GM12872 (cell line): ENCODE measurements around the gene AGFG2.

Source experiments
- TF ChIP-seq, protein P1 (sequence below): IDR thresholded peaks from 3 replicates; pipeline ENCODE4 v1.5.1; 2011; ENCODE audit warnings: low read depth, mild to moderate bottlenecking, low read length, moderate library complexity; ENCODE audit not compliant: insufficient read depth

The AGFG2 gene

DNA sequence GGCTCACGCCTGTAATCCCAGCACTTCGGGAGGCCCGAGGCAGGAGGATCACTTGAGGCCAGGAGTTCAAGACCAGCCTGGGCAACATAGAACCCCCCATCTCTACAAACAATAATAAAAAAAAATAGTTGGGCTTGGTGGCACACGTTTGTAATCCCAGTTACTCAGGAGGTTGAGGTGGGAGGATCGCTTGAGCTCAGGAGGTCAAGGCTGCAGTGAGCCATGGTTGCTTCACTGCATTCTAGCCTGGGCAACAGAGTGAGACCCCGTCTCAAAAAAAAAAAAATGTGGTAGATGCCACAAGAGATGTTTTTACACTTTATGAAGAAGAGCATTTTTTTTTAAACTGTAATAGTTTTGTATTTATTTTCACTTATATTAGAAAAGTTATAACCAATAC is 42.5 kb upstream of the AGFG2 start:
- TF ChIP-seq, protein P1, sequence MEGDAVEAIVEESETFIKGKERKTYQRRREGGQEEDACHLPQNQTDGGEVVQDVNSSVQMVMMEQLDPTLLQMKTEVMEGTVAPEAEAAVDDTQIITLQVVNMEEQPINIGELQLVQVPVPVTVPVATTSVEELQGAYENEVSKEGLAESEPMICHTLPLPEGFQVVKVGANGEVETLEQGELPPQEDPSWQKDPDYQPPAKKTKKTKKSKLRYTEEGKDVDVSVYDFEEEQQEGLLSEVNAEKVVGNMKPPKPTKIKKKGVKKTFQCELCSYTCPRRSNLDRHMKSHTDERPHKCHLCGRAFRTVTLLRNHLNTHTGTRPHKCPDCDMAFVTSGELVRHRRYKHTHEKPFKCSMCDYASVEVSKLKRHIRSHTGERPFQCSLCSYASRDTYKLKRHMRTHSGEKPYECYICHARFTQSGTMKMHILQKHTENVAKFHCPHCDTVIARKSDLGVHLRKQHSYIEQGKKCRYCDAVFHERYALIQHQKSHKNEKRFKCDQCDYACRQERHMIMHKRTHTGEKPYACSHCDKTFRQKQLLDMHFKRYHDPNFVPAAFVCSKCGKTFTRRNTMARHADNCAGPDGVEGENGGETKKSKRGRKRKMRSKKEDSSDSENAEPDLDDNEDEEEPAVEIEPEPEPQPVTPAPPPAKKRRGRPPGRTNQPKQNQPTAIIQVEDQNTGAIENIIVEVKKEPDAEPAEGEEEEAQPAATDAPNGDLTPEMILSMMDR = no peak

DNA sequence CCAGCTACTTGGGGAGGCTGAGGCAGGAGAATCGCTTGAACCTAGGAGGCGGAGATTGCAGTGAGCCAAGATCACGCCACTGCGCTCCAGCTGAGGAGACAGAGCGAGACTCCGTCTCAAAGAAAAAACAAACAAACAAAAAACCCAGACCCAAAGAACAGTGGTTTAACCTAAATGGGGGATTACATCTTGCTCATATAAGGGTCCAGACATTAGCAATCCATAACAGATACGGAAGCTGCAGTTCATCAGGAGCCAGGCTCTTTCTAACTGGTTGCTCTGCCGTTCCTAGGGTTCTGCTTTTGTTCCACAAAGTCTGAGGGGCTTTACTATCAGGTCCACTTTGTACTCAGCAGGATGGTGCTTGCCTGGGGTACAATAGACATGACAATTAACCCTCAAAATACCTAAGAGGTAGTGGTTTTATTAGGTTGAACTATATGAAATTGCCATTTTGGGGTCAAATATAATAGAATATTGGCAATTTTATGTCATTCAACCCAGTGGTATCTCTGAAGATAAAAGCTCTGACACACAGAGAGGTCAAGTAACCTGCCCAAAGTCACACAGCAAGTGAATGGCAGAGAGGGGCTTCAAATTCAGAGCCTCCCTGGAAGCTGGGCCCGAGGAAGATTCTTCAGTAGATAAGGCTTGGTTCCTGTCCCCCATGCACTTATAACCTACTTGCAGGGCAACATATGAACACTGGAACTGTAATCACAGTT is 34.0 kb upstream of the AGFG2 start:
- TF ChIP-seq, protein P1 = no peak

DNA sequence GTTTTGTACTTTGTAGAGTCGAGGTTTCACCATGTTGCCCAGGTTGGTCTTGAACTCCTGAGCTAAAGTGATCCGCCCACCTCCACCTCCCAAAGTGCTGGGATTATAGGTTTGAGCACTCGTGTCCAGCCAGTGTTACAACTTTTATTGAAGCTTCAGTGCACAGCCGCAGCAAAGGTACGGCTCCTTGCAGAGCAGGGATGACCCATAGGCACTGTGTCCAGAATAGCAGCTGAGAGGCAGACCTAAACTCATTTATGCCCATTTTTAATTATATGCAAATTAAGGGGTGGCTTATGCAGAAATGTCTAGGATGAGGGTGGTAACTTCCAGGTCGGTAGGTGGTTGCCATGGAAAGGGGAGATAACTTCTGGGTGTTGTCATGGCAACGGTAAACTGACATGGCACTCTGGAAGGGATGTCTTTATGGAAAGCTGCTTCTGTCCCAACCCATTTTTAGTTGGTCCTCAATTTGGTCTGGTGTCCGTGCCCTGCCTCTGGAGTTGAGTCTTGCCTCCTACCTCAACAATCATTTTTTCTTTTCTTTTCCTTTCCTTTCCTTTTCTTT is 32.6 kb upstream of the AGFG2 start:
- TF ChIP-seq, protein P1 = no peak

DNA sequence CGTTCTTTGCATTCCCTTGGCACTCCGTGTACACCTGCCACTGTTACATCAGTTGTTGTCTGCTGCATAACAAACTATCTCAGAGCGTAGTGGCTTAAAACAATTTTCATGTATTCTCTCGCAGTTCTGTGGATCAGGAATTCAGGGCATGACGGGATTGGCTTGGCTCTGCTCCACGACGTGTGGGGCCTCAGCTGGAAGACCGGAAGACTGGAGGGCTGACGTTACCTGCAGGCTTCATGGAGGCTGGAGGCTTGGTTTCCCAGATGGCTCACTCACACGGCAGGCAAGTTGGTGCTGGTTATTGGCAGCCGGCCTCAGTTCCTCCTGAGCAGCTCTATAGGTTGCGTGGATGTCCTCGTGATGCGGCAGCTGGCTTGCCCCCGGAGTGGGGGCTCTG is 29.8 kb upstream of the AGFG2 start:
- TF ChIP-seq, protein P1 = no peak

DNA sequence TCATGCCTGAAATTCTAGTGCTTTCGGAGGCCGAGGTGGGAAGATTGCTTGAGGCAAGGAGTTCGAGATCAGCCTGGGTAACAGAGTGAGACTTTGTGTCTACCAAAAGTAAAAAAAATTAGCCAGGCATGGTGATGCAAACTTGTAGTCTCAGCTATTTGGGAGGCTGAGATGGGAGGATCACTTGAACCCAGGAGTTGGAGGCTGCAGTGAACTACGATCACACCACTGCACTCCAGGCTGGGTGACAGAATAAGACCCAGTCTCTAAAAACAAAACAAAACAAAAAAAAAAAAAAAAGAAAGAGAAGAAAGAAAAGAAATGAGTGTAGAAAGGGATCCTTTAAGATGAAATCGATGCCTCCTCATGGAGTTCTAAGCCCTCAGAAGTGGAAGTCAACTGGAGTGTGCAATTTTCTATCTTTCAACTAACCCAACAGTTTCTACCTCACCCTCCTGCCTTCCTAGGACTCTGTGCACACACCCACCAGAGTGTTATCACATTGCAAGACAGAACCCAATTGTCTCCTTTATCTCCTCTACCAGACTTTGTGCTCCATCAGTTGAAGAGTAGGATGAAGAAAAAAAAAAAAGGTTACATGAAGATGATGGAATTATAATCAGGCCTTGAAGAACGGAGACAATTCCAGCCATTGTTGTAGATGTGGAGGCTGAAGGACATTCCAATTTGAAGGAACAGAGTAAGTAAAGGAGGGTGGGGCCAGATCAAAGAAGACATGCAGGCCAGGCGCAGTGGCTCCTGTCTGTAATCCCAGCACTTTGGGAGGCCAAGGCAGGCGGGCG is 28.4 kb upstream of the AGFG2 start:
- TF ChIP-seq, protein P1 = no peak

DNA sequence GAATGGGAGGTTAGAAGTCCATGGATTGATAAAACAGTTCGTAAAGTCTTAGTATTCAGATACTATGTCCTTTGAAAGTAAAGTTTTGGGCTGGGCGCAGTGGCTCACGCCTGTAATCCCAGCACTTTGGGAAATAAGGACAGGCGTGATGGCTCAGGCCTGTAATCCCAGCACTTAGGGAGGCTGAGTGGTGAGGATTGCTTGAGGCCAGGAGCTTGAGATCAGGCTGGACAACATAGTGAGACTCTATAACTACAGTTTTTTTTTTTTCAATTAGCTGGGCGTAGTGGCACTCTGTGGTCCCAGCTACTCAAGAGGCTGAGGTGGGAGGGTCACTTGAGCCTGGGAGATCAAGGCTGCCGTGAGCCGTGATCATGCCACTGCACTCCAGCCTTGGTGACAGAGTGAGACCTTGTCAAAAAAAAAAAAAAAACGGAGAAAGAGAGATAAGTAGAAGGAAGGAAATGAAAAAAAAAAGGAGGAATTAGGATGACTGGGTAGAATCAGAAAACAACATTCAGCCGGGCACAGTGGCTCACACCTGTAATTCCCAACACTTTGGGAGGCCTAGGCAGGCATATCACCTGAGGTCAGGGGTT is 25.7 kb upstream of the AGFG2 start:
- TF ChIP-seq, protein P1 = no peak

DNA sequence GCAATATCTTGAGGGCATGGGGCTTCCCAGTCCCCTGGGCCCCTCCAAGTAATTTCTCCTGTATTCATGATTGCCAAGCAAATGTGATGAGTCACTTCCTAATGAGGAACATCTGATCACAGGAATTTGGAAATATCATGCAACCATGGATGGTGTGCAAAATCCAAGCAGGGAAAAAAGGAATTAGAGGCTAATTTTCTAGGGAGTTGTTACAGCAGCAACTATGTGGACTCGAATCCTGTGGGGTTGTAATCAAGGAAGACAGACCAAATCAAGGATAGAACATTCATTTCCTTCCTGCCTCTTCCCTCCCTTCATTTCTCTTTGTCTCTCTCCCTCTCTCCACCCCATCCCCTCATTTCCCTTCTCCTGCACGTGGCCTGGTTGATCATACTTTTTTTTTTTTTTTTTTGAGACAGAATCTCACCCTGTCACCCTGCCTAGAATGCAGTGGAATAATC is 23.9 kb upstream of the AGFG2 start:
- TF ChIP-seq, protein P1 = no peak
